Bronchial epithelial cell (primary cell): ENCODE measurements around the gene TOPAZ1. TPM values are rescaled to one million over a fixed set of nuclear protein-coding genes. Genes with fewer than 3 reads are reported as not detected.

ENCODE experiments used
- DNase-seq: peaks from one replicate; pipeline ENCODE4 v3.0.0-alpha.2; 2010; ENCODE audit warnings: low read depth
- FAIRE-seq: peaks from 2 replicates; lab custom pipeline; 2011; peaks lifted over from hg19 to GRCh38; lab: Jason Lieb, UNC
- H3K27me3 ChIP-seq: 2 replicates; pipeline ENCODE4 v1.5.1; 2011; ENCODE audit warnings: low read length; ENCODE audit not compliant: control insufficient read depth, insufficient read depth
- H3K36me3 ChIP-seq: 2 replicates; pipeline ENCODE4 v1.5.1; 2011; ENCODE audit warnings: low read length; ENCODE audit not compliant: control insufficient read depth, insufficient read depth
- H3K4me3 ChIP-seq: 2 replicates; pipeline ENCODE4 v1.5.1; 2011; ENCODE audit warnings: mild to moderate bottlenecking, low read depth, low read length, control low read depth
- total RNA-seq: library from RNA; depleted of rRNA; stranded (reverse); fragments of >200 nt; gene quantifications from 2 replicates; pipeline ENCODE4 v1.2.1, GENCODE V29; 2014
- TF ChIP-seq, protein P1 (sequence below): IDR thresholded peaks from 2 replicates; pipeline ENCODE4 v1.5.1; 2011; ENCODE audit warnings: mild to moderate bottlenecking, moderate library complexity, low read length, control low read depth, inconsistent platforms; ENCODE audit not compliant: insufficient read depth, severe bottlenecking

TOPAZ1 gene
- total RNA-seq, 1 donor from 2014 or later = not detected

DNA sequence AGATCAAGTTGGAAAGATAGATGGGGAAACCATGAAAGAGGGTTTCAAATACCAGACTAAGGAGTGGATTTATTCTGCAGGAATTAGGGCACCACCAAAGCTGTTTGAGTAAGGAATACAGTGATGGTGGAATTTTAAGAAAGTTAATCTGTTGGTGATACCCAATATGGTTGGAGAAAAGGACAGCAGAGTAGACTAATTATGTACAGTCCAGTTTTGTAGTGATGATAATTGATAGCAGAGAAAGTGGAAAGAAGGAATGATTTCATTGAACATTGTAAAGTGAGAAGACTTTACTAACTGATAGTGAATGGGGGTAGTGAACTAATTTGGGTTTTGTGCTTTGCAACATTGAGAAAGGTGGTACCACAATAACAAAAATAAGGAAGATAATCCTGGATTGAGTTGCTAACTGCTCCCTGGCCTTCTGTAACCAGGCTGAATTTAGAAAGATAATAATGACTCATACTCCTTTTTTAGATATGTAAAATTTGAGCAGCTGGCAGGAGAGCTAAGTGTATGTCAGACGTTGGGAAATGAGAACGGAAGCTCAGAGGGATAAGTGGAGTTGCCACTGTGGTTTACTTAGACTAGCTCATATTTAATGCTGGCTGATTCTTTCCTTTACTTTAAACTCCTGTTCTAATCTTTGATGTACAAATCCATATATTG is 113.8 kb downstream of the TOPAZ1 start:
- Histone ChIP-seq H3K27me3 (no peaks in the 10 kb centered on the region), H3K36me3 (peaks cover 4% of the 10 kb centered on the region), H3K4me3 (no peak overlapping the region)
- DNase-seq (peak; percentile 71), FAIRE-seq (no peak)
- TF ChIP-seq, protein P1, sequence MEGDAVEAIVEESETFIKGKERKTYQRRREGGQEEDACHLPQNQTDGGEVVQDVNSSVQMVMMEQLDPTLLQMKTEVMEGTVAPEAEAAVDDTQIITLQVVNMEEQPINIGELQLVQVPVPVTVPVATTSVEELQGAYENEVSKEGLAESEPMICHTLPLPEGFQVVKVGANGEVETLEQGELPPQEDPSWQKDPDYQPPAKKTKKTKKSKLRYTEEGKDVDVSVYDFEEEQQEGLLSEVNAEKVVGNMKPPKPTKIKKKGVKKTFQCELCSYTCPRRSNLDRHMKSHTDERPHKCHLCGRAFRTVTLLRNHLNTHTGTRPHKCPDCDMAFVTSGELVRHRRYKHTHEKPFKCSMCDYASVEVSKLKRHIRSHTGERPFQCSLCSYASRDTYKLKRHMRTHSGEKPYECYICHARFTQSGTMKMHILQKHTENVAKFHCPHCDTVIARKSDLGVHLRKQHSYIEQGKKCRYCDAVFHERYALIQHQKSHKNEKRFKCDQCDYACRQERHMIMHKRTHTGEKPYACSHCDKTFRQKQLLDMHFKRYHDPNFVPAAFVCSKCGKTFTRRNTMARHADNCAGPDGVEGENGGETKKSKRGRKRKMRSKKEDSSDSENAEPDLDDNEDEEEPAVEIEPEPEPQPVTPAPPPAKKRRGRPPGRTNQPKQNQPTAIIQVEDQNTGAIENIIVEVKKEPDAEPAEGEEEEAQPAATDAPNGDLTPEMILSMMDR = no peak

DNA sequence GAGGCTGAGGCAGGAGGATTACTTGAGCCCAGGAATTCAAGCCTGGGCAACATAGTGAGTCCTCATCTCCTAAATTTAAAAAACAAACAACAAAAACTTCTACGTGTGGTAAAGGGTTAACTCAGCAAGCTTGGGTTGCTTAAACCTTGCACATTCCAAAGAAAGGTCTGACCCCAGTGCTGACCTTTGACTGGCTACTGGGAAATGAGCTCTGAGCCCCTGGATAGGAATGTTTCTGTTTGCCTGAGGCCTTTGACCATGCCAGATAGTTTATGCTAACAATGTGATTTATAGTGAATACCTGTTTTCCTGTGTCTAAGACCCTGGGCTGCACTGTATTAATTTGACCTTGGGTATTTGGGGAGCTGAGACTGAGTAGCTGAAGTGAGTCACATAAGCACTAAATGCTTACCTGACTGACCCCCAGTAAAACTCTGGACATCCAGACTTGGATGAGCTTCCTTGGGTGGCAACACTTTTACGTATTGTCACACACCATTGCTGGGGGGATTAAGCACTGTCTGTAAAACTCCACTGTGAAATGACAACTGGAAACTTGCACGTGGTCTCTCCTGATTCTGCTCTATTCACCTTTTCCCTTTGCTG is 117.6 kb downstream of the TOPAZ1 start:
- DNase-seq = no peak
- H3K27me3 ChIP-seq = no peaks in the 10 kb centered on the region
- peaks cover 2% of the 10 kb centered on the region for H3K36me3 ChIP-seq
- FAIRE-seq = no peak
- H3K4me3 ChIP-seq = no peak overlapping the region
- TF ChIP-seq, protein P1 = no peak

DNA sequence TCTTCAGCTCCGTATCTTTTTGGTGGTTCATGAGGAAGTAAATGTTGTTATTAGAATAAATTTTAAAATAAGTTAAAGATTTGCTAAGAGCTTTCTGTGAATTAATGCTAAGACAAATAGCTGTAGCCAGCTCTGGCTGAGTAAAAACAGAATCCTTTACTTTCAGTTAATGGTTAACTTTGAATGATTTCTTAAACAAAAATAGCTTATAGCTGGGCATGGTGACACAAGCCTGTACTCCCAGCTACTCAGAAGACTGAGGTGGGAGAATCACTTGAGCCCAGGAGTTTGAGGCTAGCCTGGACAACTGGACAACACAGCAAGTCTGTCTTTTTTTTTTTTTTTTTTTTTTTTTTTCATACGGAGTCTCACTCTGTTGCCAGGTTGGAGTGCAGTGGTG is 121.9 kb downstream of the TOPAZ1 start:
- no peaks in the 10 kb centered on the region for H3K27me3 ChIP-seq
- TF ChIP-seq, protein P1 = no peak
- DNase-seq = no peak
- H3K4me3 ChIP-seq = no peak overlapping the region
- no peak for FAIRE-seq
- H3K36me3 ChIP-seq = peaks cover 1% of the 10 kb centered on the region

DNA sequence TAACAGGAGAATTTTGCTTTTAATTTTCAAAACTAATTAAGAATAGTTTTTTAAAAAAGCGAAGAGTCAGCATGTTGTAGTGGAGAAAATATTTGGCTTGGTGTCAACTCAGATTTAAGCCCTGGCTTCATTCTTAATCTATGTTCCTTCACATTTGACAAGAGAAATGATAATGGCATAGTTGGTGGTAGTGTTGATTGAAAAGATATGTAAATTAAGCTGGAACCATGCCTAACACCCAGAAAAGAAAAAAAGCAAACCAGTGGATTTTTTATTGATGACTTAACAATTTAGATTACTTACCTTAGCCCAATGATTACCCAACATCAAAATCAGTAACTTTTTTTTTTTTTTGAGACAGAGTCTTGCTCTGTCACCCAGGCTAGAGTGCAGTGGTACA is 124.3 kb downstream of the TOPAZ1 start:
- Histone ChIP-seq H3K36me3 (no peaks in the 10 kb centered on the region), H3K27me3 (no peaks in the 10 kb centered on the region), H3K4me3 (no peak overlapping the region)
- DNase-seq = no peak
- no peak for FAIRE-seq
- TF ChIP-seq, protein P1 = no peak

DNA sequence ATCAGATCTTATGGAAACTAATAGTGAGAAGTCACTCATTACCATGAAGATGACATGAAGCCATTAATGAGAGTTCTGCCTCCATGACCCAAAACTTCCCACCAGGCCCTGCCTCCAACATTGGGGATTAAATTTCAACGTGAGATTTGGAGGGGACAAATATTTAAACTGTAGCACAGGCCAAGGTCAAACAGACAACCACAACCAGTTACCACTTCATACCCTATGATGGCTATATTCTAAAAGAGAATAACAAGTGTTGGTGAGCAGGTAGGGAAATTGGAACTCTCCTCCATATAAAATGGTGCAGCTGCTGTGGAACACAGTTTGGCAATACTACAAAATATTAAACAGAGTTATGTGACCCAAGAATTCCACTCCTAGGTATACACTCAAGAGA is 133.8 kb downstream of the TOPAZ1 start:
- TF ChIP-seq, protein P1 = no peak
- DNase-seq = no peak
- Histone ChIP-seq H3K36me3 (no peaks in the 10 kb centered on the region), H3K4me3 (no peak overlapping the region), H3K27me3 (no peaks in the 10 kb centered on the region)
- no peak for FAIRE-seq

Other genes starting within 250 kb of the TOPAZ1 start
- 30.3 and 32.9 TPM in 2 replicates for gene TCAIM, start 96.9 kb downstream of the TOPAZ1 start, total RNA-seq
- 4.2 and 5.8 TPM in 2 replicates for gene ZNF445, start 235.8 kb downstream of the TOPAZ1 start, total RNA-seq